H1 (cell line): Measurements from ENCODE around the gene OGFR. TPM values are rescaled to one million over a fixed set of nuclear protein-coding genes. Genes with fewer than 3 reads are reported as not detected.

Experiments
- CTCF ChIA-PET: fragments of 300-600 bp; sonication (Branson Sonifier 250); formaldehyde crosslinking; loops from one replicate; lab custom pipeline; 2021; ENCODE audit not compliant: partially characterized antibody; lab: Charles Lee
- POLR2A ChIA-PET: fragments of 300-600 bp; sonication (Branson Sonifier 250); formaldehyde crosslinking; loops from one replicate; lab custom pipeline; 2021; ENCODE audit warnings: inconsistent platforms; ENCODE audit not compliant: partially characterized antibody; lab: Charles Lee
- DNase-seq, 2 experiments: peaks; one replicate each; pipeline versions ENCODE4 v3.0.0 to v3.0.0-alpha.2; 2010 to 2022; ENCODE audit warnings: low spot score in 2 of 2, low read depth in 1 of 2, mixed read lengths in 1 of 2
- FAIRE-seq: peaks from 2 replicates; lab custom pipeline; 2011; peaks lifted over from hg19 to GRCh38; lab: Jason Lieb, UNC
- H2AFZ ChIP-seq: 2 replicates; pipeline ENCODE4 v1.8.1; 2012; ENCODE audit warnings: low read length, inconsistent platforms
- H2AK5ac ChIP-seq: 2 replicates; pipeline ENCODE4 v1.6.1; 2013; ENCODE audit warnings: low read depth, low read length
- H2BK120ac ChIP-seq: replicated peaks from 2 replicates; pipeline ENCODE3; 2013; ENCODE audit warnings: low read depth, low read length, inconsistent platforms
- H2BK12ac ChIP-seq: 2 replicates; pipeline ENCODE4 v1.6.1; 2013; ENCODE audit warnings: low read depth, low read length
- H2BK15ac ChIP-seq: 2 replicates; pipeline ENCODE4 v1.6.1; 2013; ENCODE audit warnings: low read length
- H2BK20ac ChIP-seq: 2 replicates; pipeline ENCODE4 v1.6.1; 2013; ENCODE audit warnings: low read length
- H2BK5ac ChIP-seq: 2 replicates; pipeline ENCODE4 v1.6.1; 2013; ENCODE audit warnings: low read depth, low read length
- H3K14ac ChIP-seq: 2 replicates; pipeline ENCODE4 v1.6.1; 2013; ENCODE audit warnings: inconsistent platforms; ENCODE audit not compliant: insufficient read length
- H3K18ac ChIP-seq: 2 replicates; pipeline ENCODE4 v1.6.1; 2013; ENCODE audit warnings: low read length; ENCODE audit errors: extremely low read depth
- H3K23ac ChIP-seq: 2 replicates; pipeline ENCODE4 v1.6.1; 2013; ENCODE audit warnings: inconsistent platforms; ENCODE audit not compliant: insufficient read length
- H3K23me2 ChIP-seq: 2 replicates; pipeline ENCODE4 v1.6.1; 2013; ENCODE audit warnings: low read depth, low read length
- H3K27ac ChIP-seq: 2 replicates; pipeline ENCODE4 v1.6.1; 2011; ENCODE audit warnings: low read depth, low read length, inconsistent platforms
- H3K27me3 ChIP-seq, 4 experiments: replicated peaks in 1 of 4; 1 replicate in 1 of 4; 2 replicates in 3 of 4; pipeline versions ENCODE4 v1.6.1 to v1.8.1; 2011 to 2013; ENCODE audit warnings: low read length in 3 of 4, mild to moderate bottlenecking in 3 of 4, inconsistent platforms in 2 of 4, mixed read lengths in 2 of 4, moderate library complexity in 1 of 4; ENCODE audit not compliant: control insufficient read depth in 3 of 4, insufficient read depth in 3 of 4; ENCODE audit errors: extremely low read depth in 1 of 4
- H3K36me3 ChIP-seq, 4 experiments: 2 replicates each; pipeline versions ENCODE4 v1.6.1 to v1.8.1; 2011 to 2013; ENCODE audit warnings: mild to moderate bottlenecking in 4 of 4, low read length in 3 of 4, moderate library complexity in 2 of 4, control low read depth in 1 of 4, inconsistent platforms in 1 of 4; ENCODE audit not compliant: insufficient read depth in 4 of 4, control insufficient read depth in 2 of 4
- H3K4ac ChIP-seq: replicated peaks from 2 replicates; pipeline ENCODE3; 2013; ENCODE audit warnings: low read length, low read depth, mixed read lengths, inconsistent platforms; ENCODE audit not compliant: insufficient read length
- H3K4me1 ChIP-seq, 4 experiments: replicated peaks in 1 of 4; 1 replicate in 1 of 4; 2 replicates in 3 of 4; pipeline versions ENCODE4 v1.6.1 to v1.8.1; 2011 to 2013; ENCODE audit warnings: low read length in 3 of 4, inconsistent platforms in 2 of 4, mixed read lengths in 1 of 4; ENCODE audit not compliant: insufficient read depth in 4 of 4, control insufficient read depth in 3 of 4
- H3K4me2 ChIP-seq, 2 experiments: 2 replicates each; pipeline versions ENCODE4 v1.6.1 to v1.8.1; 2011 to 2013; ENCODE audit warnings: low read depth in 2 of 2, low read length in 2 of 2, control low read depth in 1 of 2, inconsistent platforms in 1 of 2, mild to moderate bottlenecking in 1 of 2; ENCODE audit not compliant: insufficient read depth in 1 of 2
- H3K4me3 ChIP-seq, 4 experiments: fragments of 200-600, 300-600 bp in 1 of 4; sonication (generic), shearing (Covaris generic), sonication (Bioruptor Twin) in 1 of 4; 2 replicates each; pipeline versions ENCODE4 v1.5.1 to v1.8.1; 2011 to 2016; ENCODE audit warnings: low read length in 4 of 4, low read depth in 3 of 4, control low read depth in 2 of 4, inconsistent platforms in 2 of 4, mild to moderate bottlenecking in 2 of 4, mixed read lengths in 1 of 4, moderate library complexity in 1 of 4; ENCODE audit not compliant: insufficient read depth in 2 of 4; ENCODE audit errors: extremely low read depth in 1 of 4
- H3K56ac ChIP-seq: replicated peaks from 2 replicates; pipeline ENCODE3; 2013; ENCODE audit warnings: low read depth, mild to moderate bottlenecking, mixed read lengths, low read length, inconsistent platforms; ENCODE audit not compliant: insufficient read length
- H3K79me1 ChIP-seq: 2 replicates; pipeline ENCODE4 v1.6.1; 2013; ENCODE audit warnings: low read depth, low read length, control low read depth
- H3K79me2 ChIP-seq, 2 experiments: 2 replicates each; pipeline versions ENCODE4 v1.6.1 to v1.8.1; 2012 to 2013; ENCODE audit warnings: low read length in 2 of 2, mild to moderate bottlenecking in 2 of 2, inconsistent platforms in 1 of 2; ENCODE audit not compliant: insufficient read depth in 2 of 2, control insufficient read depth in 1 of 2
- H3K9ac ChIP-seq, 4 experiments: replicated peaks in 1 of 4; 1 replicate in 1 of 4; 2 replicates in 3 of 4; pipeline versions ENCODE4 v1.6.1 to v1.8.1; 2011 to 2013; ENCODE audit warnings: low read depth in 3 of 4, low read length in 3 of 4, control low read depth in 2 of 4, mild to moderate bottlenecking in 2 of 4, moderate library complexity in 2 of 4, inconsistent platforms in 1 of 4; ENCODE audit errors: extremely low read depth in 1 of 4
- H3K9me3 ChIP-seq, 2 experiments: 2 replicates each; pipeline versions ENCODE4 v1.6.1 to v1.8.1; 2012 to 2013; ENCODE audit warnings: mild to moderate bottlenecking in 2 of 2, moderate library complexity in 2 of 2, control low read depth in 1 of 2, inconsistent platforms in 1 of 2, low read depth in 1 of 2, low read length in 1 of 2, mixed read lengths in 1 of 2; ENCODE audit not compliant: insufficient read depth in 2 of 2
- H4K20me1 ChIP-seq, 2 experiments: replicated peaks in 1 of 2; 2 replicates each; pipeline versions ENCODE3 to v1.8.1; 2011 to 2013; ENCODE audit warnings: inconsistent platforms in 2 of 2, low read length in 2 of 2, mild to moderate bottlenecking in 1 of 2; ENCODE audit not compliant: insufficient read depth in 2 of 2, control insufficient read depth in 1 of 2
- H4K5ac ChIP-seq: 2 replicates; pipeline ENCODE4 v1.6.1; 2013; ENCODE audit warnings: low read length, low read depth, mixed read lengths, inconsistent platforms; ENCODE audit not compliant: insufficient read length
- H4K8ac ChIP-seq: 2 replicates; pipeline ENCODE4 v1.8.0; 2013; ENCODE audit warnings: mild to moderate bottlenecking, moderate library complexity, low read length, inconsistent platforms; ENCODE audit not compliant: insufficient read depth; ENCODE audit errors: extremely low read depth
- H4K91ac ChIP-seq: replicated peaks from 2 replicates; pipeline ENCODE3; 2013; ENCODE audit warnings: low read length, mixed read lengths, inconsistent platforms; ENCODE audit not compliant: insufficient read length
- EZH2 ChIP-seq: fragments of 200-600 bp; sonication (generic); IDR thresholded peaks from 2 replicates; pipeline ENCODE4 v1.7.1; 2012; ENCODE audit warnings: low read depth, mild to moderate bottlenecking, moderate library complexity, low read length, inconsistent platforms; ENCODE audit not compliant: severe bottlenecking
- FOSL1 ChIP-seq: IDR thresholded peaks from 2 replicates; pipeline ENCODE4 v1.6.1; 2011; ENCODE audit warnings: mild to moderate bottlenecking, low read depth, low read length, moderate library complexity; ENCODE audit not compliant: insufficient read depth
- GABPA ChIP-seq: IDR thresholded peaks from 2 replicates; pipeline ENCODE4 v1.6.1; 2011; ENCODE audit warnings: mild to moderate bottlenecking, low read length, moderate library complexity, borderline replicate concordance; ENCODE audit not compliant: insufficient read depth
- KDM1A ChIP-seq: fragments of 200-600, 300-600 bp; sonication (generic); IDR thresholded peaks from 2 replicates; pipeline ENCODE4 v1.7.1; 2016; ENCODE audit warnings: mild to moderate bottlenecking, low read length, borderline replicate concordance
- KDM4A ChIP-seq: IDR thresholded peaks from one replicate; pipeline ENCODE4 v1.7.1; 2012; ENCODE audit warnings: low read depth, mild to moderate bottlenecking, moderate library complexity, low read length, inconsistent platforms; ENCODE audit not compliant: severe bottlenecking
- RAD21 ChIP-seq, 2 experiments: IDR thresholded peaks in 1 of 2; conservative IDR thresholded peaks in 1 of 2; 2 replicates each; pipeline ENCODE4 v1.6.1; 2011; ENCODE audit warnings: low read depth in 2 of 2, low read length in 2 of 2, improper control_type of control experiment in 1 of 2, inconsistent platforms in 1 of 2, mild to moderate bottlenecking in 1 of 2, moderate library complexity in 1 of 2
- SIN3A ChIP-seq, 2 experiments: IDR thresholded peaks in 1 of 2; conservative IDR thresholded peaks in 1 of 2; 2 replicates each; pipeline ENCODE4 v1.6.1; 2011 to 2012; ENCODE audit warnings: low read length in 2 of 2, improper control_type of control experiment in 1 of 2, low read depth in 1 of 2, mild to moderate bottlenecking in 1 of 2
- YY1 ChIP-seq: IDR thresholded peaks from 2 replicates; pipeline ENCODE4 v1.6.1; 2011; ENCODE audit warnings: low read depth, mild to moderate bottlenecking, low read length
- WGBS, 2 experiments: shearing (Covaris generic) in 1 of 2; methylation state at CpG; one replicate each; pipeline versions ENCODE4 v1.1.6 to v1.1.7; 2013 to 2015; ENCODE audit warnings: low lambda C conversion rate in 2 of 2, mixed read lengths in 2 of 2, inconsistent platforms in 1 of 2, low coverage in 1 of 2, missing lambda C conversion rate in 1 of 2; ENCODE audit not compliant: insufficient replicate concordance in 2 of 2, insufficient coverage in 1 of 2, insufficient read length in 1 of 2; ENCODE audit errors: extremely low coverage in 1 of 2, missing lambda C conversion rate in 1 of 2; 5-methylcytosine and 5-hydroxymethylcytosine counted together
- polyA plus RNA-seq, 7 experiments: library from polyadenylated mRNA; depleted of rRNA in 3 of 7; stranded (reverse) in 5 of 7; unstranded in 2 of 7; fragments of >200 nt in 5 of 7; fragments of 200-250 nt in 2 of 7; gene quantifications; 1 replicate in 5 of 7; 2 replicates in 1 of 7; 4 replicates in 1 of 7; pipeline versions ENCODE4 v1.2.1 to v1.2.3, GENCODE V29; 2011 to 2013; ENCODE audit warnings: missing spikeins in 2 of 7, mixed read lengths in 2 of 7
- total RNA-seq: library from RNA; stranded (reverse); fragmentation: NEBNext Ultra II Directional; extraction: Animal tissue kit (Norgen Biotek cat#: 25700); gene quantifications from 2 replicates; pipeline ENCODE4 v1.2.1, GENCODE V29; 2021
- TF ChIP-seq, protein P1 (sequence below): IDR thresholded peaks from 2 replicates; pipeline ENCODE4 v1.6.1; 2012; ENCODE audit warnings: inconsistent platforms

OGFR gene
- total and polyA plus RNA-seq, 2 of the 8 experiments (the other 6 are each of a cell fraction or from before 2014, with no cell fraction given), result 13.9 to 25.1 TPM

DNA sequence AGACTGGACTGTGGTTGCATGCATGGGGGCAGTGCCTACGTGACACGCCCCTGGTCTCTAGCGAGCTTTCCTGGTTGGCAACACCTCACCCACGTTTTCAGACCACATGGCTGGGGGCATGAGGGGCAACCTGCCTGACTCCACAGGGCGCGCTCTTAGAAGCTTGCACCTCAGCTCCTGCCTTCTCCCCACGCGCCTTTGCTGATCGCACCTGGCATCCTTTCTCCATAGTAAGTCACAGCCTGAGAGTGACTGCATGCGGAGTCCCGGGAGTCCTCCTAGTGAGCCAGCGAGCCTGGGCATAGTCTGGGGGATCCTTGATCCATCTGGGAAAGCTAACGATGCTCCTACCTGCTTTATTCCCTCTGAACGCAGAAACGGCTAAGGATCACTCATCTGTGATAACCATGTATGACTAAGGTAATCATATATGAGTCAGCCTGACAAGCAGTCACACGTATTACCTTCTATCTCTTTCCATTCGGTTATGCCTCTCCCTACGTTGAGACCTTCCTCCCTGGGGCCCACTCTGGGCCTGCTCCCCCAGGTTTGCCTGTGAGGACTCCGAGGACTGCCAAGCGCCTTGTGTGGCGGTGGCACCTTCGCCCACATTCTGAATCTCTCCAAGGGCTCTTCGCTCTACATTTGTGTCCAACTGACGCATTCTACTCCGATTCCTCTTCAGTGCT lies 52.4 kb downstream of the OGFR start:
- Histone ChIP-seq H3K27me3 (peaks cover 0 to 7% (median 4%) of the 10 kb centered on the region in 4 experiments; a peak in 5 of 7 replicates), H4K8ac (no peak overlapping the region), H3K14ac (no peak overlapping the region), H3K27ac (no peak overlapping the region), H3K4me2 (no peak overlapping the region), H3K4me3 (no peak overlapping the region), H3K23me2 (peaks cover 8% of the 10 kb centered on the region; the same call in 1 of the 2 replicates), H2BK15ac (no peak overlapping the region), H2AK5ac (no peak overlapping the region), H3K9me3 (no peaks in the 10 kb centered on the region), H3K79me2 (peaks cover 0 to 14% of the 10 kb centered on the region in 2 experiments; a peak in 2 of 4 replicates), H3K36me3 (peaks cover 5 to 29% (median 19%) of the 10 kb centered on the region in 4 experiments; a peak in 7 of 8 replicates), H3K9ac (no peak overlapping the region), H2BK120ac (no peak overlapping the region), H3K18ac (no peak overlapping the region), H3K4ac (no peak overlapping the region), H4K5ac (no peak overlapping the region), H3K23ac (no peak overlapping the region), H2AFZ (no peak overlapping the region), H3K79me1 (peaks cover 5% of the 10 kb centered on the region; the same call in 1 of the 2 replicates), H2BK20ac (no peak overlapping the region), H3K4me1 (peaks cover 3 to 10% (median 8%) of the 10 kb centered on the region in 4 experiments; a peak in 6 of 7 replicates), H4K20me1 (peaks cover 3 to 15% of the 10 kb centered on the region in 2 experiments), H2BK12ac (no peak overlapping the region), H4K91ac (no peak overlapping the region), H2BK5ac (no peak overlapping the region), H3K56ac (no peak overlapping the region)
- FAIRE-seq (no peak), DNase-seq (no peak)
- ChIA-PET CTCF (interaction anchor here (2.1 kb wide), 1 partner anchor 34 kb away, joined by 7 read pairs; no protein-coding TSS in a partner anchor), POLR2A (no interaction called here)
- 93% methylated on average over 25 of the region's 25 CpGs; no CpG with 5 or more reads in 1 of the 2 experiments for WGBS, 2 experiments
- no peak for TF ChIP-seq FOSL1
- no peak for TF ChIP-seq KDM1A
- TF ChIP-seq RAD21 (IDR thresholded peaks at IDR 0.05 in 1 of 2, conservative IDR thresholded peaks at IDR 0.05 in 1 of 2; ENCODE audit: low read depth in 2 of 2, low read length in 2 of 2), result no peak
- TF ChIP-seq, protein P1, sequence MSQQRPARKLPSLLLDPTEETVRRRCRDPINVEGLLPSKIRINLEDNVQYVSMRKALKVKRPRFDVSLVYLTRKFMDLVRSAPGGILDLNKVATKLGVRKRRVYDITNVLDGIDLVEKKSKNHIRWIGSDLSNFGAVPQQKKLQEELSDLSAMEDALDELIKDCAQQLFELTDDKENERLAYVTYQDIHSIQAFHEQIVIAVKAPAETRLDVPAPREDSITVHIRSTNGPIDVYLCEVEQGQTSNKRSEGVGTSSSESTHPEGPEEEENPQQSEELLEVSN, result no peak
- TF ChIP-seq GABPA, result no peak
- TF ChIP-seq YY1, result no peak
- no peak for TF ChIP-seq EZH2
- no peak for TF ChIP-seq SIN3A (conservative IDR thresholded peaks at IDR 0.05 in 1 of 2, IDR thresholded peaks at IDR 0.05 in 1 of 2; ENCODE audit: low read depth in 1 of 2, low read length in 2 of 2)
- no peak for TF ChIP-seq KDM4A
